HG03066 (cell line): ENCODE measurements around the gene SCMH1.
"Not testable (repeated sequence)": the region's sequence is repeated elsewhere in the genome, so short reads cannot be mapped to it uniquely, and the experiment has no call there.

Experiments used
- ATAC-seq: cut with Tn5 transposase; IDR thresholded peaks from one replicate; pipeline ENCODE4 v1.9.1; 2021; ENCODE audit warnings: low read depth; ENCODE audit not compliant: unreplicated experiment

The SCMH1 gene

GRCh38 chr1:41158966-41159365, 83.1 kb downstream of the SCMH1 start:
- no peak for ATAC-seq

GRCh38 chr1:41158147-41158875, 83.8 kb downstream of the SCMH1 start:
- ATAC-seq: no peak

- ATAC-seq: no peak
Observed at GRCh38 chr1:41155105-41155504, 87.0 kb downstream of the SCMH1 start.

- ATAC-seq: no peak
Observed at GRCh38 chr1:41153750-41154274, 88.3 kb downstream of the SCMH1 start.

- no peak for ATAC-seq
Observed at GRCh38 chr1:41152622-41153044, 89.5 kb downstream of the SCMH1 start.

- ATAC-seq: no peak
Observed at GRCh38 chr1:41151846-41152245, 90.3 kb downstream of the SCMH1 start.

GRCh38 chr1:41149570-41149969, 92.5 kb downstream of the SCMH1 start:
- no peak for ATAC-seq

GRCh38 chr1:41144285-41144684, 97.8 kb downstream of the SCMH1 start:
- no peak for ATAC-seq

- no peak for ATAC-seq
Observed at GRCh38 chr1:41138549-41138948, 103.6 kb downstream of the SCMH1 start.

- ATAC-seq: no peak
Observed at GRCh38 chr1:41135196-41135947, 106.7 kb downstream of the SCMH1 start.

GRCh38 chr1:41134325-41134724, 107.8 kb downstream of the SCMH1 start:
- not testable (repeated sequence) for ATAC-seq

- ATAC-seq: no peak
Observed at GRCh38 chr1:41122851-41123518, 119.1 kb downstream of the SCMH1 start.

- no peak for ATAC-seq
Observed at GRCh38 chr1:41122148-41122547, 120.0 kb downstream of the SCMH1 start.

- no peak for ATAC-seq
Observed at GRCh38 chr1:41118645-41119044, 123.5 kb downstream of the SCMH1 start.

GRCh38 chr1:41117241-41117640, 124.9 kb downstream of the SCMH1 start:
- not testable (repeated sequence) for ATAC-seq

- no peak for ATAC-seq
Observed at GRCh38 chr1:41110736-41111135, 131.4 kb downstream of the SCMH1 start.

GRCh38 chr1:41110286-41110685, 131.8 kb downstream of the SCMH1 start:
- no peak for ATAC-seq

GRCh38 chr1:41109310-41110197, 132.6 kb downstream of the SCMH1 start:
- no peak for ATAC-seq

GRCh38 chr1:41108696-41109275, 133.3 kb downstream of the SCMH1 start:
- ATAC-seq: no peak

- ATAC-seq: no peak
Observed at GRCh38 chr1:41103766-41104165, 138.3 kb downstream of the SCMH1 start.
